Stimulated activated CD4-positive, alpha-beta T cell treated with anti-CD3 and anti-CD28 coated beads, Interleukin-15, amount 100 ng/mL, for 1 hour (primary cell): ENCODE results near the gene FGD3.
A peak's percentile ranks its signal among the peaks of the same experiment; 100 is the strongest.
"Not testable (repeated sequence)": the region's sequence is repeated elsewhere in the genome, so short reads cannot be mapped to it uniquely, and the experiment has no call there.

Source experiments
- DNase-seq, 2 donors: peaks; one replicate each; pipeline ENCODE4 v3.0.0-alpha.2; 2020; ENCODE audit warnings: low read depth in 1 of 2, low spot score in 1 of 2

The FGD3 gene, protein sequence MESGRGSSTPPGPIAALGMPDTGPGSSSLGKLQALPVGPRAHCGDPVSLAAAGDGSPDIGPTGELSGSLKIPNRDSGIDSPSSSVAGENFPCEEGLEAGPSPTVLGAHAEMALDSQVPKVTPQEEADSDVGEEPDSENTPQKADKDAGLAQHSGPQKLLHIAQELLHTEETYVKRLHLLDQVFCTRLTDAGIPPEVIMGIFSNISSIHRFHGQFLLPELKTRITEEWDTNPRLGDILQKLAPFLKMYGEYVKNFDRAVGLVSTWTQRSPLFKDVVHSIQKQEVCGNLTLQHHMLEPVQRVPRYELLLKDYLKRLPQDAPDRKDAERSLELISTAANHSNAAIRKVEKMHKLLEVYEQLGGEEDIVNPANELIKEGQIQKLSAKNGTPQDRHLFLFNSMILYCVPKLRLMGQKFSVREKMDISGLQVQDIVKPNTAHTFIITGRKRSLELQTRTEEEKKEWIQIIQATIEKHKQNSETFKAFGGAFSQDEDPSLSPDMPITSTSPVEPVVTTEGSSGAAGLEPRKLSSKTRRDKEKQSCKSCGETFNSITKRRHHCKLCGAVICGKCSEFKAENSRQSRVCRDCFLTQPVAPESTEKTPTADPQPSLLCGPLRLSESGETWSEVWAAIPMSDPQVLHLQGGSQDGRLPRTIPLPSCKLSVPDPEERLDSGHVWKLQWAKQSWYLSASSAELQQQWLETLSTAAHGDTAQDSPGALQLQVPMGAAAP

DNA sequence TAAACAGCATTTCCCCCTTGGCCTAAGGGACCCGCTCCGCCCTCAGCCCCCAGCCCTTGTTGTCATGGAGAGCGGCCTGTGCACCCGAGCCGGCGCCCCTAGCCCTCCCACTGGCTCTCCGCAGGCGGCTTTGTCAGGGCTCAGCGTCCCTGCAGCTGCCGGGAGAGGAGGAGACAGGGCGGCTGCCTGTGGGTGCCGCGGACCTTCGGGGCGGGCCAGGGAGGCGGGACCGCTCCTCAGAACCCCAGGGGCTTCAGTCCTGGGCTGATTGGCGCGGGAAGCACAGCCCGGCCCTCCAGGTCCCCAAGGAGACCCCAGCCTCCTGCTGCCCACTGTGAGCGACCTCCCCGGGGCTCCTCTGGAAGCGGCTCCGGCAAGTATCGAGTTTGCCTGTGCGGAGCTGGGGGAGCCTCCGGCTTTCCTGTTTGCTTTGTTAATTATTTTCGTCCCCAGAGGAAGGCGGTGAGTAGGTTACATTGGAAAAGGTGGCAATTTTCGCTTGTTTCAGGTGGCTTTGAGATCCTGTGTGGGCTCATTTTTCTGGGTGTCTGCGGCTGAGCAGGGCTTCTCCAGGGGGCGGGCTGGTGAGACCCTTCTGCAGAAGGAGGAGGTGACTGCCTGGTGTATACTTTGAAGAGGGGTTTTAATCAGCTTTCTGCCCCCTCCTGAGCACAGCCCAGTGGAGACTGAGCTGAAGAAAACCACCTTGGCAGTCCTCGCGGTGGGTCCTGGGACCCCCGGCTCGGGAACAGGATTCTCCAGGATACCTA, at the start of gene FGD3:
Gene FGD3 (plus strand): TSS at position 256 of the 770 bp plus-strand sequence. CDS start 28,734 bp downstream, outside the sequence.
- peak in 1 of 2 donors; percentile 34 for DNase-seq

DNA sequence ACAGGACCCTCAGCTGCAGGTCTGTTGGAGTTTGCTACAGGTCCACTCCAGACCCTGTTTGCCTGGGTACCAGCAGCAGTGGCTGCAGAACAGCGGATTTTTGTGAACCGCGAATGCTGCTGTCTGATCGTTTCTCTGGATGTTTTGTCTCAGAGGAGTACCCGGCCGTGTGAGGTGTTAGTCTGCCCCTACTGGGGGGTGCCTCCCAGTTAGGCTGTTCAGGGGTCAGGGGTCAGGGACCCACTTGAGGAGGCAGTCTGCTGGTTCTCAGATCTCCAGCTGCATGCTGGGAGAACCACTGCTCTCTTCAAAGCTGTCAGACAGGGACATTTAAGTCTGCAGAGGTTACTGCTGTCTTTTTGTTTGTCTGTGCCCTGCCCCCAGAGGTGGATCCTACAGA, 42.2 kb upstream of the FGD3 start:
- DNase-seq = not testable (repeated sequence)

DNA sequence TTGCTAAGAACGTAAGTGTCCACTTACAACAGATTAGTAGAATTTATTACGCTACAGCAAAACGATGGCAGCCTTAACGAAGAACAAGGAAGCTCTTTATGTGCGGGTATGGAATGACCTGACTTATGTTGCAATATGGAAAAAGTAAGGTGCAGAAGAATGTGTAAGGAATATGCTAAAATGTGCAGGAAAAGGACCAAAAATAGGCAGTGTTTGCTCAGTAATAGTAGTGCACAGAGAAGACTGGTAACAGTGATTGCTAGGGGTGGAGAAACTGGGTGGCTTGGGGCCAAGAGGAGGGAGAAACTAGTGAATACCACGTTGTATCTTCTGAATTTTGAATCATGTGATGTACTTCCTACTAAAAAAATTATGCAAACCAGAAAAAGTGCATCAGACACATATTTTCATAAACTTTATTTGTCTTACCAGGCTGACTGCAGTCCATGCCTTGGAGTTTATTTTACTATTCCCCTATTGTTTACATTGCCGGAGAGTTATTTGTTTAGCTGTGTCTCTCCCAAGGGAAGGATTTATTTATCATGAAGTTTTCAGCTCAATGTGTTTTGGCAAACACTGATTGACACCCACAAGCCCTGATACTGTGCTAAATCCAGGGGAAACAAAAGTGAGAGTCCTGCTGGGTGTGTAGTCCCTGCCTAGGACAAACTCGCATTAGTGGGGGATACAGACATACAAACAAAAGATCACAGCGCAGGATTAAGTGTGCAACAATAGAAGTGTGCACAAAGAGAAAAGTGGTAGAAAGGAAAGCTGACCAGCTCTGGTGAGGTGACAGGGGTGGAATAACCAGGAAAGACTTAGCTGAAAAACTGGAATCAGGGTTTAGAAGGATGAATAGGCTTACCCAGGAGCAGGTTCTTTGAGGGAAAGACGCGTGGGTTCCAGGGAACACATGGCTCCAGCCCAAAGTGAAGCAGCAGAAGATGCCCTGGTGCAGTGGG, 35.5 kb upstream of the FGD3 start:
- no peak for DNase-seq

DNA sequence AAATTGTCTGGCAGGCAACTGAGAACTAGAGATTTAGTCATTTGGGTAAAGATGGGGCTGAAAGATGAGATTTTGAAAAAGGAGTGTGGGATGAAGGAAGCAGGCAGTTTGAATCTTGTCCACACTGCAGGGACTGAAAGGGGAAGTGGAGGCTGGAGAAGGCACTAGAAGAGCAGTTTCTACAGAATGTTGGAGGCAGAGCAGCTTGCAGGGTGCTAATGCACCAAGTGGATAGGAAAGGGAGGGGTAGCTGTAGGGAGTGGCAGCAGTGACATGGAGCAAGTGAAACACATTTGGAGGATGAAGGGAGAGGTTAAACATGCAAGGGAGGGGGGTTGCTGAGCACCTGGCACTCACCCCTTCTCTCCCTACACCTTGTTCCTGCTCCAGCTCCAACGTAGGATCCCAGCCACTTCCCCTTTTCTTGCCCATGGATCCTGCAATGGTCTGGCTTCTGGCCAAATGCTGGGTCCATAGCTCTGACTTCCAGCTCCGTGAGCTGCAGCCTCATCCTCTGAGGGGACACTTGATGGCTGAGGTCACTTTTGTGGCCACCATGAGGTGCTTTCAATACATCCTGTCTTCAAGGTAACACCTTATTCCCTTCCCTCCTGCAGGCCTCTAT, 30.0 kb upstream of the FGD3 start:
- no peak for DNase-seq

DNA sequence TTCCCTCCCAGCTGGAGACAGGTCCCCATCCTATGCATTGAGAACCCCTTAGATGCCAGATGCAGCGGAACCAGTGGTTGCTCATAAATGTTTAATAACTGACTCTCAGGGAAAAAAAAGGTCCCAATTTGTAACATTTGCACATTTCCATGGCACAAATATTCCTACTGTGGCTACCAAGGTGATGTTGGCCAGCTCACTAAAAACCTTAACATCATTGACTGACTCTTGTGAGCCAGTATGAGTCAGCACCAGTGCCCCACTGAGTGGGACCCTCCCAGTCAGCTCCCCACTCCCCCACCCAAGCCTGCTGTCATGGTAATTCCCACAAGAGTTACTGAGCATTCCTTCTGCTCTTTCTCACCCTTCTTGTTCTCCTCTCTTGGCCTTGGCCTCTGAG, 26.9 kb upstream of the FGD3 start:
- DNase-seq = no peak

DNA sequence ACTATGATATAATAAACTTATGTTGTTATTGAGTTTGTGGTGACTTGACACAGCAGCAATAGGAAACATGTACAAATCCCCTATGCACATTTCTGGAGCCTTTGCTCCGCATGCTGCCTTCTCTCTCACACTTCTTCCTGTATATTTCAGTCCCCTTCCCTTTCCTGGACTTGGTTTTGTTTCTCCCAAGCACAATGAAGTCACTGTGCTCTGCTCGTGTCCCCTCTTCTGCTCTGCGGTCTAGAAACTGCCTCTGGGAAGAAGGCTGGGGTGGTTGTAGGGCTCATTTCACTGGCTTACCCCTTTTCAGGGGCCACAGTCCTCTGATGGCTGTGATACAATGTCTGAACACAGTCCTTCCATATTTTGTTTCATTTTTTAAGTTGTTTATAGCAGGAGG, 15.7 kb upstream of the FGD3 start:
- no peak for DNase-seq

DNA sequence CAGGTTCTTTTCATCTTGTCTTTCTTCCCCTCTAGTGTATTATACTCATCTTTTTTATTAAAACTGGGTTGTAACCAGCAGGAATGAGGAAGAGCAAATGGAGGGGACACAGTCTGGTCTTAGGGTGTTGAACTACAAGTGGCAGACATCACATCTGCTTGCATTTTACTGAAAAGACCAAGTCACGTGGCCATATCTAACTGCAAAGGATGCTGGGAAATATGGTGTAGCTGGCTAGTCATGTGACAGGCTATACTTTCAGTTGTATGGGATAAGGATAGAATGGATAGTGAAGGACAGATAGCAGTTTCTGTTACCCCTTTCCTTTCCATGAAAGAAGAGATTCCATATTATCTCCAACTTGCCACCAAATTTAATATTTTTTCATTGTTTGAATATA, 13.0 kb upstream of the FGD3 start:
- DNase-seq = no peak

DNA sequence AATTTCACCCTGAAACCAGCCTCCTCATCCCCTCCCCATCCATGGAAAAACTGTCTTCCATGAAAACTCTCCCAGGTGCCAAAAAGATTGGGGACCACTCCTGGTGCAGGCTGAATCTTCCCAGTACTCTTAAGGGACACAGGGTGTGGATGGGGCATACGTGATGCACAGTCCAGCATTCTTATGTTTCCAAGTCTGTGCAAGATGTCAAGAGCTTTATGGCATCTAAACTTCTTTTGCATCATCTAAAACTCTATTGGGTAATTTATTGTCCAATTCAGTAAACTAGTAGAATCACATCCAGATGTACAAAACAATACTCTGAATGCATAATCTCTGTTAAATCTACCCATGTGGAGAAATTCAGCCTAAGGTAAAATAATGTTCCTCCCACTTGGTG, 9.3 kb upstream of the FGD3 start:
- no peak for DNase-seq

DNA sequence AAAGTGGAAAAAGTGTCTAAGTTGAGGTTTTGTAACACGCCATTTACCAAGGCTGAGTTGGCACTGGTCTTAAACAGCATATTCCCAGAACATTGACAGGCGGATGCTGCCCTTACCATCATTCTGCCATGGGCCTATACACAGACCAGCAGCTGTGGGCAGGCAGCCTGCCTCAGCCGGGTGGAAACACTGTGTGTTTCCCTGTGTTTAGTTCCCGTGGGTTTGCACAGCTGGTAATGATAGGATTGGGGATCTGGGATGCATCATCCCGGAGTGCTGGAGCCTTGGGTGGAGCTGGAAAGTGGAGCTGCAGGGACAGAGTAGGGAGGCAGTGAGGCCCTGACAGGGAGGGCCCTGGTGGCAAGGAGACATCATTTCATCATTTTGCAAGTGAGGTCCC, 5.5 kb upstream of the FGD3 start:
- no peak for DNase-seq

DNA sequence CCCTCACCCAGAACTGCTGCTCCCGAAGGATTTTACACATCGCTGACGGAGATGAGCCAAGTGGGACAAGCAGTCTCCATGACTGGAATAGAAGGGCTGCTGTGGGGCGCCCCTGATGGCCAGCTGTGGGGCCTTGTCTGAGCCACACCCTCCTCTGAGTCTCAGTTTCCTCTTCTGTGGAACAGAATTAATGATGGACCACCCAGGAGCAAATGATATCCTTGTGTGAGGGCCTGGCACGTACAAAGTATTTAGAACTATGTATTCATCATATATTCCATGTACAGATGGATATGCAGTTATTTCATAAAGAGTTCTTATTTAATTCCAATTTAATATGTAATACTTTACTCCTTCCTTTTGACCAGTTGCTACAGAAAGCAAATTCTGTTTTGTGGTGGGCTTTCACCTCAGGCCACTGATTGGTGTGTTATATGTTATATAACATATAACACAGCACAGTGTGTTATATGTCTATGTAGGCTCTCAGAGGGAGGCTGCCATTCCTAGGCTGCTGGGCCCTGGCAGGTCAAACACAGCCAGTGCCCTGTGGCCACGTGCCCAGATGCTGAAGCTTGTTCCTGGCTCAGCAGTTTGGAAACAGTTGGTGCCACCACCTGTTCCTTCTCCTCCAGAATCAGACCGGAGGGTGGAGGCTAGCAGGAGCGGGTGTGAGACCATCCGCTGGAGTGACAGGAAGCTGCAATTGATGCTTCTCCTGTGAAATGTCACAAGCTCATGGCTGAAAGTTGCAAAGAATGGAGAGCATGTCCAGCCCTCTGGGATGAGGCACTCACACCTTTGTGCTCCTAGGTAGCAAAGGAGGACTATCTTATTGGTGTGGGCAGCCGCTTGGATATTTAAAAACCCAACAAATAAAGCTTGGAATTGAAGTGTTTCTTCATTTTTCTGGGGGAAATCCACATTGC, 4.4 kb upstream of the FGD3 start:
- DNase-seq = no peak

DNA sequence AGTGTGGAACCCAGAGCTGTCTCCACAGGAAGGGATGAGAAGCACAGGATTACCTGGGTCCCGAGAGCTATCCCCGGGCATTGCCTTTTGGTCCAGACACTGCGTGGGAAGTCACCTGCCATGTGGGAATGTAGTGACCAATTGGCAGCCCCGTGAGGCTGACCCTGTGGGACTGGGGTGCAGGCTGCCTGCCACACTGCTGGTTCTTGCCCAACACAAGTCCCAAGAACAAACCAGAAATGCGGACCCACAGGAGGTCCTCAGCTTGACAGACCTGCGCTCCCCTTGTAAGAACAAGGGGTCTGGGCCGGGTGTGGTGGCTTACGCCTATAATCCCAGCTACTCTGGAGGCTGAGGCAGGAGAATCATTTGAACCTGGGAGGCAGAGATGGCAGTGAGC, 2.4 kb upstream of the FGD3 start:
- no peak for DNase-seq

DNA sequence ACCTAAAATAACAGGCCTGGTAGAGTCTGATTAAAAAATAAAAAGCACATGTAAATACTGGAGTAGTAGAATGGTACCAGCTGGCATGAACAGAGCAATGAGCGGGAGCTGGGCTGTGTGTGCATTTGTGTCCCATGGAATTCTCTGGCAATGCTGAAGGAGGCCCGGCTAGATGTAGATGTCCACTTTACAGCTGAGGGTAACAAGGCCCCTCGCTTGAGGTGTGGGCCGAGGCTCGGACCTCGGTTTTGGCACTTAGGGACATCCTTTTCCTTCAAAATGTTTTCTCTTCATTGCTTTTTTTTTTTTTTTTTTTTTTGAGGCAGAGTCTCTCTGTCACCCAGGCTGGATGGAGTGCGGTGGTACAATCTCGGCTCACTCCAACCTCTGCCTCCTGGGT, 1.5 kb upstream of the FGD3 start:
- DNase-seq = no peak

DNA sequence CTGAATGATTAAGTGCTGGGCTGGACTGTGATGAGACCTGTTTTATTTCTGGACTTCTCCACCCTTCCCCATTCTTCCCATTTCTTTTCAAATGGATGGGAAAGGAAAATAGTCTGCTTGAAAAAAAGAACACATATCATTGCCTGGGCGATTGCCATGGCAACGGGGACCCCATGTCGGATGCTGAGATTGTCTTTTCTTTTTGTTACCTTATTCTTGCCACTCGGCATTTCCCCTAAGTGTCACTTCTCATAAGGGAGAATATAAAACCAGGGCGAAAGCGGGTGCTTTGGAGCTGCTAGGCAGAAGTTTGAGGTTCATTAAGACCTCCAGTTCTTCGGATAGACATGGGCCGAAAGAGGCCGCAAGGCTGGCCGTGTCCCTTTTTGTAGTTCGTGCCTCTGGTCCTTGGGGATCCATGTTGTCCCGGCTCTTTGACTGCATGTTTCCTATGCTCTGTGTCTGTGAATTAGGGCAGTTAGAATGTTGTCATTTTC, 763 bp downstream of the FGD3 start:
- no peak for DNase-seq

DNA sequence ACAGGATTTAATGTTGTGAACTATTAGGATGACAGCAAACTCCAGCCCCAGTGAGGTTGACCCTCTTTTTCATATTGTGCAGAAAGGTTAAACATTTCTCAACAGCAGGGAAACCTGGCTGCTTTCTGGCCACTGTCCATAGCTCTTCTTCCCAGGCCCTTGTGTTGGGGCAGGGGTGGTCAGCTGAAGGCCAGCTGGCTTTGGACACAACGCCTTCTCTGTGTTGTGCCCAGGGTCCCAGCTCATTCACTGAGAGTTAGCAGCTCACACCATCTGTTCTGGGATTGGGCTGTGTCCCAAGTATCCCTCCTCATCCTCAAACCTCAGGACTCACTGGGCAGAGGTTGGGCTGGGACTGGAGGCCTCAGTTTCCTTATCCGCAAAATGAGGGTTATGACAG, 1.3 kb downstream of the FGD3 start:
- no peak for DNase-seq

DNA sequence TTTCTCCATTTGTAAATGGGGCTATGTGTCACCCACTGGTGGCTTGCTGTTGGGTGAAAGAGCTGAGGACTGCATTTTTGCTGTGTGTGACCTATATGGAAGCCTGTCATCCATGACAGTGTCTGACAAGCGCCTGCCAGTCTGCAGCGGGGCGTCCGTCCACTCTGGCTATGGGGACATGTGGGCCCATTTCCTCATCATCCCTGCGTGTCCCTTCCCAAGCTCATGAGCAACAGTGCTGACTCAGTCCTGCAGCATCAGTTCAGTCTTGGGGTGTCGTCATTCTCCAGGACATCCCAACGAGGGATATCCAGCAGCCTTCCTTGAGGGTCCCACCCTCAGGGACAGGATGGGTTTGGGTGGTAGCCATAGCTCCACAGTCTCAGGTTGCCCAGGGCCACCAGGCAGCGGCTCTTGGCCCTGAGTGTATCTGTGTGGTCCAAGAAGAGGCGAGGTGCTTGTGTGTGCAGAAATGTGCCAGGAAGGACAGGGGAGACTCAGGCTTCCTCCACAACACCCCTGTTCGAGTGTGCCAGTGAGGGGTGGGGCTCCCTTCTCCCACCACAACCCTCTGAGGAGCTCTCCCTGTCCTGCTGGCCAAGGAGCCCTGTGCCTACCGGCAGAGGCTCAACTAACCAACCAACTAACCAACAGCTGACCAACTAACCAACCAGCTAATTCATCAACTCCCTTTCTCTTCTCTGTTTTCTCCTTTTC, 2.1 kb downstream of the FGD3 start:
- no peak for DNase-seq

DNA sequence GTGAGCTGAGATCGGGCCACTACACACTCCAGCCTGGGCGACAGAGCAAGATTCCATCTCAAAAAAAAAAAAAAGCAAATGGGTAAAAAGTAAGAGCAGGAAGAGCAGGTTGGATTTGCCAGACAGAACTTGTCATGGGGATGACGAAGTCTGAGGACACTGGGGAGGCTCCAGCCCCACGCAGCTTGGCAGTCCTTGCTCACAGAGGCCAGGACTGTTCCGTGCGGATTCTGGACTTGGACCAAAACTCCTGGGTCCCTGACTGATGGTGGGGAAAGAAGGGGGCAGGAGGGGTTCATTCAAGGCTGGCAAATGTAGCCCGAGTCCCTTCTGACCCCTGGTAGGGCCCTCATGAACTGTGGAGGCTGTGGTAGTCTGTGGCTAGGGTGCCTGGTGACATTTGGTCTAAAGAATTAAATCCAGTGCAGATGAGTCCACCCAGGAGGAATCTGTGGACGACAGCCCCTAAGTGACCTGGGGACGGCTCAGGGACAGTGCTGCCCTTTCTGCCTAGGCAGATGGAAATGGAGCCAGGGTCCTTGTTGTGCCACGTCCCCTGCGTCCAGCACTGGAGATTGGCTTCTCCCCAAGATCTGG, 3.1 kb downstream of the FGD3 start:
- no peak for DNase-seq

DNA sequence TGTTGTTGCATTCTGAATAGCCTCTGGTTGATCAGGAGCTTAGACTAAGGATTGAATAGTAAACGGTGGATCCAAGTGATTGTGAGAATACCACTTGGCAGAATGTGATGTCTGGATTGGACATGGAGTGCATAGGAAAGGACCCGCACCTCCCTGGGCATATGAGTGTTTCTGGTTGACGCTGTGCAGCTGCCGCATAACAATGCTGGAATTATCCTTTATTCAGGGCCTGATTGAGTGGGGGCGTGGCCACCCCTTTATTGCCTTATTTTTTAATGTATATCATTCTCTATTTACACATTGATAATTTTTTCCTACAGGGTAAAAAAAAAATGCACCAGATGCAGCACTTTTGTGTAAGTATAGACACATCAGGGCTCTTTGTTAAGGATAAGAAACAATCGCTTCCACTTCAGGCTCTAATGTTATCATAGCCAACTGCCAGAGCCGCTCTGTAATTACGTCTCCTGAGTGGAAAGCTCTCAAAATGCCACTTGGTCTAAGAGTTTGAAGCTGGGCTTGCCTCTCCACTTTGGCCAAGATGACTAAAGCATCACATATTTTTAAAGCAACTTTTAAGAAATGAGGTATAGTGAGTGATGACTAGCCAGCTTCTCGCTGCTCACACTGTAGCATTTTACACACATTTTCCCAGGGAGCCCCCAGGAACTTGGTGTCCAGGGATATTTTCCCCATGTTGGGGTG, 5.7 kb downstream of the FGD3 start:
- DNase-seq = no peak
